Subcutaneous adipose tissue (tissue), 4 donors: Measurements from ENCODE around the gene ADGRL2. TPM values are rescaled to one million over a fixed set of nuclear protein-coding genes. Genes with fewer than 3 reads are reported as not detected.

Experiments
- total RNA-seq, 4 donors: library from RNA; depleted of rRNA; stranded (reverse); fragments of >200 nt; gene quantifications; one replicate each; pipeline ENCODE4 v1.1.0, GENCODE V29; 2016
- TF ChIP-seq, protein P1 (sequence below): fragments of 450-650 bp; IDR thresholded peaks from one replicate; pipeline ENCODE4 v1.5.1; 2016; ENCODE audit warnings: low read depth, mild to moderate bottlenecking, control low read depth, antibody characterized with exemption, moderate library complexity

Gene ADGRL2
- total RNA-seq, 4 donors from 2014 or later: 59.7 to 74.2 (median 69.0) TPM

DNA sequence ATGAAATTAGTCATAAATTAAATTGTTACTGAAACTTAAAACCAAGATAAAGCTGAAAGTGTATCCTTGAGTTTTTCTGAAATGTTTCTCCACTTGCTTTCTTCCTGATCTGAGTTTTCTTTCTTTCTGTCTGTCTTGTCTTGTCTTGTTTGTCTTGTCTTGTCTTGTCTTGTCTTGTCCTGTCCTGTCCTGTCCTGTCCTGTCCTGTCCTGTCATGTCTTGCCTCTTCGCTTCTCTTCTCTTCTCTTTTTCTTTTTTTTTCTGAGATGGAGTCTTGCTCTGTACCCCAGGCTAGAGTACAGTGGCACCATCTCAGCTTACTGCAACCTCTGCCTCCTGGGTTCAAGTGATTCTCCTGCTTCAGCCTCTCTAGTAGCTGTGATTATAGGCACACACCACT, 73.7 kb downstream of the ADGRL2 start:
- TF ChIP-seq, protein P1, sequence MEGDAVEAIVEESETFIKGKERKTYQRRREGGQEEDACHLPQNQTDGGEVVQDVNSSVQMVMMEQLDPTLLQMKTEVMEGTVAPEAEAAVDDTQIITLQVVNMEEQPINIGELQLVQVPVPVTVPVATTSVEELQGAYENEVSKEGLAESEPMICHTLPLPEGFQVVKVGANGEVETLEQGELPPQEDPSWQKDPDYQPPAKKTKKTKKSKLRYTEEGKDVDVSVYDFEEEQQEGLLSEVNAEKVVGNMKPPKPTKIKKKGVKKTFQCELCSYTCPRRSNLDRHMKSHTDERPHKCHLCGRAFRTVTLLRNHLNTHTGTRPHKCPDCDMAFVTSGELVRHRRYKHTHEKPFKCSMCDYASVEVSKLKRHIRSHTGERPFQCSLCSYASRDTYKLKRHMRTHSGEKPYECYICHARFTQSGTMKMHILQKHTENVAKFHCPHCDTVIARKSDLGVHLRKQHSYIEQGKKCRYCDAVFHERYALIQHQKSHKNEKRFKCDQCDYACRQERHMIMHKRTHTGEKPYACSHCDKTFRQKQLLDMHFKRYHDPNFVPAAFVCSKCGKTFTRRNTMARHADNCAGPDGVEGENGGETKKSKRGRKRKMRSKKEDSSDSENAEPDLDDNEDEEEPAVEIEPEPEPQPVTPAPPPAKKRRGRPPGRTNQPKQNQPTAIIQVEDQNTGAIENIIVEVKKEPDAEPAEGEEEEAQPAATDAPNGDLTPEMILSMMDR: no peak

DNA sequence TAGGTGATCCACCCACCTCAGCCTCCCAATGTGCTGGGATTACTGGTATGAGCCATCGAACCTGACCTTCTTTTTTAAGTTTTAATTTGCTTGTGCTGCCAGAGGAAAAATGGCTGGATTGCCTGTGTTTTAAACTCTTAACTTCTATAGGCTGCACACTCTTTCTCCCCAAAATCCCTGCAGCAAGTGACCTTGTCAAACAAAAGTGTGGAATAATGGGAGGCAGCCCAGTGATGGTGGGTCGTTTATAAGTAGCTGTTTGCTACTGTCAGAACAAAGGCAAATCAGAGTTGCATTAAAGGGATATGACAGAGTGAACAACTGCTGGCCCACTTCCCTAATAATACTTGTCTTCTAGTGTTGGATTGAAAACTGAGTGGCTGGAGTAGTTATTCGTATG, 74.2 kb downstream of the ADGRL2 start:
- TF ChIP-seq, protein P1: no peak

DNA sequence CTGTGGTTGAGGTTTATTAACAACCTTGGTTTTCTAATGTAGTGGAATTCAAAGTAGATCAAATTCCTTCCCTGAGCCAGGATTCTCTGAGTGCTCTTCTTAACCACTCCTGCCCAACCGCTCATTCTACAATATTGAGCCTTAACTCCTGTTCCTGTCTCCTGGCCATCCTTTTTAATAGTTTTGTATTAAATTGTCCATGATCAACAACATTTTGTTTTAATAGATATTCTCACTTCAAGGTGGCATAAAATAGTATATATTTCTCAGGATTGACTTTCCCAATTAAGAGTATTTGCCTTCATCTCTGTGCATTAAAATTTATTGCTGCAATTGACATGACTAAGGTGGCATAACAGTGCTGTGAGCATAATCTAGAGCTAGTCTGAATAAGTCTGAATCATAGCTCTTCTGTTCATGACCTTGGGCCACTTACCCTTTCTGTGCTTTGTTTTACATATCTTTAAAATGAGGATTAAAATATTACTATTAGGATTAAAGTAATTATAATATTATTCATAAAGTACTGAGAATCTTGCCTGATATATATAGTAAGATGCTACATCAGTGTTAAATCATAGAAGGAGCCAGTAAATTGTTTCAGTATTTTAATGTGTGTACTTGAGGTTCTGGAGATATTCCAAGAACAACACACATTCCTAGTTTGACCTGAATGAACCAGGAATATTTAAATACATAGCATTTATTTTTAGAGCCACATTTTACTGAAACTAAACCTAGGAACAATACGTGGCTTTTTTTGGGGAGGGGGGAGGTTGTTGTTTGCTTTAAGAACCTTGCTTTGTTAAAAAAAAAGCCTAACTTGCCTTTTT, 76.4 kb downstream of the ADGRL2 start:
- TF ChIP-seq, protein P1: no peak

DNA sequence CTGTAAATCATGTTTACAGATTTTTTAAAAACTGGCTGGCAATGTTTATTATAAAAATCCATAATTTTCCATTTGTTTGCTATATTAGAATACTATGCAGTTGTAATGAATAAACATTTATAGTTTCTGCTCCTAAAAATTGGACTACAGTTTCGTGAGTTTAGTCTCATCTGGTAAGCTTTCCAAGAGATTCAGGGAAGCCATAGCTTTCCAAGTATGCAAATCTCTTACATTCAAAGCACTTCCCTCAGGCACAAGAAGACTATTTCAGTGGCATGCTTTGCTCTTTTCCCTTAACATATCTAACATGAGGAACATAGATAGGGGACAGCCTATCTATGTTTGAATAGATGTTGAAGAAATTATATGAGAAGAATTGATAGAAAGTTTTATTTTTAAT, 77.2 kb downstream of the ADGRL2 start:
- TF ChIP-seq, protein P1: no peak

DNA sequence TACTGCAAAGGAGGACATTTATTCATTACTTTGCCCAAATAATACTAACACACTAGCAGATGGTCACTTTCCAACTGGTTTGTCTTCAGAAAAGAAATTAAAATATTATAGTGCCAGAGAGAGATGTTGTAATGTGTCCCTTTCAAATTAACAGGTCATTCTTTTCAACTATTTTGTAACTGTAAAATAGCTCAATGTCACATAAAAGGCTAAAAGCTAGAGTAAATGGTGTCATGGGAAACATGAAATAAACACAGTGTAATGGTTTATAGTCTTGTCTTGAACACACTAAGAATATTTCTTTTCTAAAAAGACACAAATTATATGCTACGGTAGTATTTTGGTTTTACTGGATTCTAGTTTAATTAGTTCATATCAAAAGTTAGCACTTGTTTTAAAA, 77.8 kb downstream of the ADGRL2 start:
- TF ChIP-seq, protein P1: no peak

DNA sequence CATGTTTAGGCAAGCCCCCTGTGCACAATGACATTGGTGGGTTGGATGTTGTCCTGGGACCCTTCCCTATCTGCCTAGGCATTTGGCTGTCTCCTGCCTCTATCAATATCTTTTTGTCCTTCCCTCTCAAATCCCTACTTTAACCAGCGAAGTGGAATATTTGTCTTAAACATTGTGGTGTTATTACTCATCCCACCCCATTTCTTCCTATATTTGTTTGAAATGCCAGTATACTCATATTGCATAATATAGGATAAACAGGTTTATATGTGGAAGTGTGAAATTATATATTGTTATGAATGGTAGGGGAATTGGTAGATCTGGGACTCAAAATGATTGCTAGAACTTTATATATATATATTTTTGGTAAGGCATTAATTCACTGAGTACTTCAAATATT, 80.0 kb downstream of the ADGRL2 start:
- TF ChIP-seq, protein P1: no peak

DNA sequence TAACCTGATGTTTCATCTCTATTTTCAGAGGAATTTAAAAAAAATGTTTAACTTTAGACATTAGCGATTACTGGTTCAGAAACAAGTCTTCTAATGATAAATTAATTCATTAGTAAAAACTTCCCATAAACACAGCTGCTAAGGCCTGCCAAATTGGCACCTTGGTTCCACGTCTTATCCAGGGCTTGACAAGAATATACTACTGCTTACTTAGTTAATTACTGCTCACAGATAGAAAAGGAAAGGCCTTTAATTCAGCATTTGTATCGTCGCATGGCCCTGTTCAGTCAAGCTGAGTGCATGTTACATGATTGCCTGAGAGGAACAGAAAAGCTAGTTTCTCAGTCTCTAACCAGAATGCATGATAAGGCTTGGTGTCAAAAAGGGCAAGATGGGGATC, 84.6 kb downstream of the ADGRL2 start:
- TF ChIP-seq, protein P1: no peak
